GM21737 (cell line): Measurements from ENCODE around the gene CREB1.

Experiments used
- ATAC-seq: cut with Tn5 transposase; IDR thresholded peaks from one replicate; pipeline ENCODE4 v1.9.1; 2021; ENCODE audit warnings: mild to moderate bottlenecking, moderate library complexity; ENCODE audit not compliant: unreplicated experiment

The CREB1 gene

GRCh38 chr2:207540431-207540830 is 10.7 kb downstream of the CREB1 start:
- no peak for ATAC-seq

- no peak for ATAC-seq
Measured at GRCh38 chr2:207541933-207542332, 12.2 kb downstream of the CREB1 start.

GRCh38 chr2:207543272-207543671 is 13.5 kb downstream of the CREB1 start:
- no peak for ATAC-seq

GRCh38 chr2:207546822-207547221 is 17.1 kb downstream of the CREB1 start:
- ATAC-seq = no peak

GRCh38 chr2:207549145-207549544 is 19.4 kb downstream of the CREB1 start:
- no peak for ATAC-seq

GRCh38 chr2:207558079-207558491 is 28.3 kb downstream of the CREB1 start:
- ATAC-seq = no peak

GRCh38 chr2:207561386-207562080 is 31.8 kb downstream of the CREB1 start:
- ATAC-seq = no peak

- no peak for ATAC-seq
Measured at GRCh38 chr2:207565736-207566500, 36.2 kb downstream of the CREB1 start.

GRCh38 chr2:207567671-207568070 is 37.9 kb downstream of the CREB1 start:
- no peak for ATAC-seq

- ATAC-seq = no peak
Measured at GRCh38 chr2:207571370-207571769, 41.6 kb downstream of the CREB1 start.

- no peak for ATAC-seq
Measured at GRCh38 chr2:207584952-207585351, 55.2 kb downstream of the CREB1 start.

GRCh38 chr2:207587305-207587704 is 57.5 kb downstream of the CREB1 start:
- no peak for ATAC-seq

GRCh38 chr2:207589143-207589542 is 59.4 kb downstream of the CREB1 start:
- no peak for ATAC-seq

- ATAC-seq = no peak
Measured at GRCh38 chr2:207593277-207593676, 63.5 kb downstream of the CREB1 start.

- no peak for ATAC-seq
Measured at GRCh38 chr2:207594264-207594663, 64.5 kb downstream of the CREB1 start.

GRCh38 chr2:207594731-207595130 is 65.0 kb downstream of the CREB1 start:
- ATAC-seq = no peak

- ATAC-seq = no peak
Measured at GRCh38 chr2:207599636-207600035, 69.9 kb downstream of the CREB1 start.

GRCh38 chr2:207600231-207600630 is 70.5 kb downstream of the CREB1 start:
- ATAC-seq = no peak

GRCh38 chr2:207601774-207602173 is 72.0 kb downstream of the CREB1 start:
- ATAC-seq = no peak

GRCh38 chr2:207603486-207603885 is 73.7 kb downstream of the CREB1 start:
- ATAC-seq = no peak

GRCh38 chr2:207606399-207606798 is 76.6 kb downstream of the CREB1 start:
- no peak for ATAC-seq

GRCh38 chr2:207606829-207607228 is 77.1 kb downstream of the CREB1 start:
- ATAC-seq = no peak
